ENCODE results near the gene UBE2B. TPM values are rescaled to one million over a fixed set of nuclear protein-coding genes. Genes with fewer than 3 reads are reported as not detected.
"Not testable (repeated sequence)": the region's sequence is repeated elsewhere in the genome, so short reads cannot be mapped to it uniquely, and the experiment has no call there.

UBE2B gene
- total and polyA plus RNA-seq, 2 experiments from 2014 or later: 78.9 to 128 TPM

GRCh38 chr5:134418958-134419357 lies 47.6 kb downstream of the UBE2B start:
- Histone ChIP-seq H3K4me3 (no peak overlapping the region), H4K20me1 (ENCODE audit: insufficient read depth, poor library complexity, severe bottlenecking) (no peaks in the 10 kb centered on the region), H3K27ac (peak overlapping the region; percentile 89), H3K4me1 (ENCODE audit: insufficient read depth) (peaks cover 29% of the 10 kb centered on the region), H3K27me3 (no peaks in the 10 kb centered on the region), H3K9me3 (ENCODE audit: low read depth) (no peaks in the 10 kb centered on the region), H3K4me2 (no peak overlapping the region), H3K79me2 (no peaks in the 10 kb centered on the region), H3K9me2 (replicated peaks; ENCODE audit: insufficient read depth) (no peaks in the 10 kb centered on the region), H2AFZ (no peak overlapping the region), H3K36me3 (replicated peaks; ENCODE audit: insufficient read depth, low read depth) (no peaks in the 10 kb centered on the region)
- TF ChIP-seq EZH2phosphoT487 (IDR thresholded peaks at IDR 0.05; ENCODE audit: low read depth, severe bottlenecking, unreplicated experiment) (no peak), CTCF (IDR thresholded peaks at IDR 0.05; ENCODE audit: poor library complexity) (no peak), EZH2 (IDR thresholded peaks at IDR 0.05; ENCODE audit: borderline replicate concordance) (no peak)
- WGBS (ENCODE audit: low lambda C conversion rate, missing lambda C conversion rate): 84% methylated on average over 3 of the region's 3 CpGs
- DNase-seq (ENCODE audit: low spot score): no peak

GRCh38 chr5:134420343-134420742 lies 49.0 kb downstream of the UBE2B start:
- Histone ChIP-seq H3K27me3 (no peaks in the 10 kb centered on the region), H3K4me2 (no peak overlapping the region), H3K36me3 (replicated peaks; ENCODE audit: insufficient read depth, low read depth) (no peaks in the 10 kb centered on the region), H3K9me3 (ENCODE audit: low read depth) (no peaks in the 10 kb centered on the region), H3K27ac (peak overlapping the region; percentile 69), H4K20me1 (ENCODE audit: insufficient read depth, poor library complexity, severe bottlenecking) (no peaks in the 10 kb centered on the region), H2AFZ (no peak overlapping the region), H3K9me2 (replicated peaks; ENCODE audit: insufficient read depth) (no peaks in the 10 kb centered on the region), H3K4me3 (no peak overlapping the region), H3K4me1 (ENCODE audit: insufficient read depth) (peaks cover 27% of the 10 kb centered on the region), H3K79me2 (no peaks in the 10 kb centered on the region)
- 96% methylated on average over 2 of the region's 2 CpGs for WGBS (ENCODE audit: low lambda C conversion rate, missing lambda C conversion rate)
- TF ChIP-seq CTCF (IDR thresholded peaks at IDR 0.05; ENCODE audit: poor library complexity) (no peak), EZH2phosphoT487 (IDR thresholded peaks at IDR 0.05; ENCODE audit: low read depth, severe bottlenecking, unreplicated experiment) (no peak), EZH2 (IDR thresholded peaks at IDR 0.05; ENCODE audit: borderline replicate concordance) (no peak)
- DNase-seq (ENCODE audit: low spot score): no peak

- not testable (repeated sequence) for H4K20me1 ChIP-seq (ENCODE audit: insufficient read depth, poor library complexity, severe bottlenecking); H3K4me2 ChIP-seq; H3K36me3 ChIP-seq (replicated peaks; ENCODE audit: insufficient read depth, low read depth); H3K79me2 ChIP-seq; H3K4me3 ChIP-seq; H3K9me2 ChIP-seq (replicated peaks; ENCODE audit: insufficient read depth); H2AFZ ChIP-seq; H3K9me3 ChIP-seq (ENCODE audit: low read depth); DNase-seq (ENCODE audit: low spot score); H3K27me3 ChIP-seq
- H3K4me1 ChIP-seq (ENCODE audit: insufficient read depth): peaks cover 23% of the 10 kb centered on the region
- H3K27ac ChIP-seq: peak overlapping the region; percentile 57
- WGBS (ENCODE audit: low lambda C conversion rate, missing lambda C conversion rate): 97% methylated on average over 4 of the region's 4 CpGs
Observed at GRCh38 chr5:134421038-134421437, 49.7 kb downstream of the UBE2B start.

GRCh38 chr5:134422791-134423365 lies 51.5 kb downstream of the UBE2B start:
- H3K79me2 ChIP-seq: no peaks in the 10 kb centered on the region
- H3K9me3 ChIP-seq (ENCODE audit: low read depth): no peaks in the 10 kb centered on the region
- H3K4me1 ChIP-seq (ENCODE audit: insufficient read depth): peaks cover 8% of the 10 kb centered on the region
- no peak overlapping the region for H2AFZ ChIP-seq
- H3K36me3 ChIP-seq (replicated peaks; ENCODE audit: insufficient read depth, low read depth): no peaks in the 10 kb centered on the region
- no peaks in the 10 kb centered on the region for H3K27me3 ChIP-seq
- no peak overlapping the region for H3K27ac ChIP-seq
- TF ChIP-seq EZH2 (IDR thresholded peaks at IDR 0.05; ENCODE audit: borderline replicate concordance) (no peak), EZH2phosphoT487 (IDR thresholded peaks at IDR 0.05; ENCODE audit: low read depth, severe bottlenecking, unreplicated experiment) (no peak), CTCF (IDR thresholded peaks at IDR 0.05; ENCODE audit: poor library complexity) (no peak)
- H3K9me2 ChIP-seq (replicated peaks; ENCODE audit: insufficient read depth): no peaks in the 10 kb centered on the region
- DNase-seq (ENCODE audit: low spot score): no peak
- H4K20me1 ChIP-seq (ENCODE audit: insufficient read depth, poor library complexity, severe bottlenecking): no peaks in the 10 kb centered on the region
- 82% methylated on average over 7 of the region's 7 CpGs for WGBS (ENCODE audit: low lambda C conversion rate, missing lambda C conversion rate)
- no peak overlapping the region for H3K4me3 ChIP-seq
- H3K4me2 ChIP-seq: no peak overlapping the region
